Trophoblast cell (in vitro differentiated cells and primary cell): ENCODE measurements around the gene TIMD4.

Source experiments
- DNase-seq, 2 donors: peaks; one replicate each; pipeline ENCODE4 v3.0.0-alpha.2; 2016
- H2AFZ ChIP-seq: 2 replicates; pipeline ENCODE4 v1.6.1; 2013; ENCODE audit warnings: low read length, moderate library complexity, mild to moderate bottlenecking; ENCODE audit not compliant: insufficient read depth, poor library complexity
- H2AK5ac ChIP-seq: 2 replicates; pipeline ENCODE4 v1.6.1; 2013; ENCODE audit warnings: mild to moderate bottlenecking, low read length
- H2BK120ac ChIP-seq: 2 replicates; pipeline ENCODE4 v1.6.1; 2013; ENCODE audit warnings: low read length, mild to moderate bottlenecking, moderate library complexity; ENCODE audit not compliant: insufficient read depth, poor library complexity
- H2BK12ac ChIP-seq: 2 replicates; pipeline ENCODE4 v1.6.1; 2013; ENCODE audit warnings: mild to moderate bottlenecking, low read length, moderate library complexity
- H2BK5ac ChIP-seq: 2 replicates; pipeline ENCODE4 v1.6.1; 2013; ENCODE audit warnings: low read length, low read depth, moderate library complexity, mild to moderate bottlenecking; ENCODE audit not compliant: poor library complexity
- H3K14ac ChIP-seq: 2 replicates; pipeline ENCODE4 v1.6.1; 2013; ENCODE audit warnings: mild to moderate bottlenecking, low read length
- H3K18ac ChIP-seq: 2 replicates; pipeline ENCODE4 v1.6.1; 2013; ENCODE audit warnings: mild to moderate bottlenecking, low read length
- H3K23ac ChIP-seq: 2 replicates; pipeline ENCODE4 v1.6.1; 2013; ENCODE audit warnings: low read length
- H3K27ac ChIP-seq: 2 replicates; pipeline ENCODE4 v1.5.1; 2013; ENCODE audit warnings: low read depth, mild to moderate bottlenecking, inconsistent platforms, low read length, moderate library complexity
- H3K27me3 ChIP-seq: 2 replicates; pipeline ENCODE4 v1.6.1; 2013; ENCODE audit warnings: inconsistent platforms, mild to moderate bottlenecking, low read length, moderate library complexity; ENCODE audit not compliant: insufficient read depth
- H3K36me3 ChIP-seq, 2 experiments: 1 replicate in 1 of 2; 2 replicates in 1 of 2; pipeline ENCODE4 v1.6.1; 2013; ENCODE audit warnings: low read length in 2 of 2, mild to moderate bottlenecking in 2 of 2, moderate library complexity in 1 of 2; ENCODE audit not compliant: insufficient read depth in 2 of 2, control insufficient read depth in 1 of 2
- H3K4ac ChIP-seq: 2 replicates; pipeline ENCODE4 v1.6.1; 2013; ENCODE audit warnings: low read depth, mild to moderate bottlenecking, low read length, moderate library complexity
- H3K4me1 ChIP-seq, 2 experiments: 1 replicate in 1 of 2; 2 replicates in 1 of 2; pipeline ENCODE4 v1.6.1; 2013; ENCODE audit warnings: low read length in 2 of 2, mild to moderate bottlenecking in 2 of 2, moderate library complexity in 1 of 2; ENCODE audit not compliant: insufficient read depth in 2 of 2, control insufficient read depth in 1 of 2
- H3K4me2 ChIP-seq: 2 replicates; pipeline ENCODE4 v1.6.1; 2013; ENCODE audit warnings: inconsistent platforms, mild to moderate bottlenecking, low read length, moderate library complexity
- H3K4me3 ChIP-seq: 2 replicates; pipeline ENCODE4 v1.5.1; 2013; ENCODE audit warnings: mild to moderate bottlenecking, low read depth, low read length, inconsistent platforms
- H3K79me1 ChIP-seq: one replicate; pipeline ENCODE4 v1.6.1; 2013; ENCODE audit warnings: low read length
- H3K79me2 ChIP-seq: 2 replicates; pipeline ENCODE4 v1.6.1; 2013; ENCODE audit warnings: low read length, mild to moderate bottlenecking; ENCODE audit not compliant: control insufficient read depth, insufficient read depth, poor library complexity
- H3K9ac ChIP-seq: 2 replicates; pipeline ENCODE4 v1.6.1; 2013; ENCODE audit warnings: mild to moderate bottlenecking, low read length
- H3K9me3 ChIP-seq: 2 replicates; pipeline ENCODE4 v1.6.1; 2013; ENCODE audit warnings: low read depth, mild to moderate bottlenecking, control low read depth, inconsistent platforms, low read length; ENCODE audit not compliant: insufficient read depth
- H4K12ac ChIP-seq: 2 replicates; pipeline ENCODE4 v1.6.1; 2013; ENCODE audit warnings: low read depth, mild to moderate bottlenecking, low read length, moderate library complexity
- H4K8ac ChIP-seq: 2 replicates; pipeline ENCODE4 v1.6.1; 2013; ENCODE audit warnings: low read depth, mild to moderate bottlenecking, low read length, moderate library complexity
- H4K91ac ChIP-seq: one replicate; pipeline ENCODE4 v1.6.1; 2013; ENCODE audit warnings: low read depth, mild to moderate bottlenecking, low read length, moderate library complexity
- WGBS: extraction: QIAGEN DNeasy Blood & Tissue Kit; methylation state at CpG from one replicate; pipeline ENCODE4 v1.1.7; 2013; ENCODE audit warnings: missing lambda C conversion rate; ENCODE audit not compliant: insufficient read length, insufficient coverage; ENCODE audit errors: extremely low coverage; 5-methylcytosine and 5-hydroxymethylcytosine counted together

The TIMD4 gene

GRCh38 chr5:156918311-156918845 lies 44.6 kb downstream of the TIMD4 start:
- Histone ChIP-seq H3K14ac (no peak overlapping the region), H3K4me2 (no peak overlapping the region), H2BK120ac (no peak overlapping the region), H3K9me3 (no peaks in the 10 kb centered on the region), H3K79me1 (no peaks in the 10 kb centered on the region), H3K27me3 (no peaks in the 10 kb centered on the region), H4K91ac (no peak overlapping the region), H2BK5ac (no peak overlapping the region), H4K12ac (no peak overlapping the region), H2BK12ac (no peak overlapping the region), H3K23ac (no peak overlapping the region), H3K4me3 (no peak overlapping the region), H2AFZ (no peak overlapping the region), H3K79me2 (no peaks in the 10 kb centered on the region), H3K9ac (no peak overlapping the region), H3K27ac (no peak overlapping the region), H2AK5ac (no peak overlapping the region), H3K36me3 (no peaks in the 10 kb centered on the region), H4K8ac (no peak overlapping the region), H3K4ac (no peak overlapping the region), H3K18ac (no peak overlapping the region), H3K4me1 (peaks cover 0 to 3% of the 10 kb centered on the region in 2 experiments)
- DNase-seq: no peak
- no CpG with 5 or more reads among the region's 8 CpGs for WGBS

GRCh38 chr5:156914371-156914737 lies 48.7 kb downstream of the TIMD4 start:
- Histone ChIP-seq H3K36me3 (no peaks in the 10 kb centered on the region), H3K4me3 (no peak overlapping the region), H4K8ac (no peak overlapping the region), H4K91ac (no peak overlapping the region), H3K27me3 (no peaks in the 10 kb centered on the region), H3K27ac (no peak overlapping the region), H3K9me3 (no peaks in the 10 kb centered on the region), H3K4ac (no peak overlapping the region), H3K79me2 (no peaks in the 10 kb centered on the region), H3K79me1 (no peaks in the 10 kb centered on the region), H3K18ac (no peak overlapping the region), H2AFZ (no peak overlapping the region), H2AK5ac (no peak overlapping the region), H4K12ac (no peak overlapping the region), H3K4me1 (no peaks in the 10 kb centered on the region), H2BK5ac (no peak overlapping the region), H3K9ac (no peak overlapping the region), H3K23ac (no peak overlapping the region), H2BK120ac (no peak overlapping the region), H3K4me2 (no peak overlapping the region), H3K14ac (no peak overlapping the region), H2BK12ac (no peak overlapping the region)
- DNase-seq: no peak
- no CpG with 5 or more reads among the region's 2 CpGs for WGBS

GRCh38 chr5:156913719-156914370 lies 49.2 kb downstream of the TIMD4 start:
- Histone ChIP-seq H3K9me3 (no peaks in the 10 kb centered on the region), H3K9ac (no peak overlapping the region), H4K91ac (no peak overlapping the region), H3K4me3 (no peak overlapping the region), H3K4me1 (no peaks in the 10 kb centered on the region), H3K79me2 (no peaks in the 10 kb centered on the region), H2BK12ac (no peak overlapping the region), H3K4me2 (no peak overlapping the region), H3K27me3 (no peaks in the 10 kb centered on the region), H2BK5ac (no peak overlapping the region), H3K14ac (no peak overlapping the region), H3K27ac (no peak overlapping the region), H3K4ac (no peak overlapping the region), H2BK120ac (no peak overlapping the region), H2AFZ (no peak overlapping the region), H3K23ac (no peak overlapping the region), H3K79me1 (no peaks in the 10 kb centered on the region), H4K12ac (no peak overlapping the region), H4K8ac (no peak overlapping the region), H3K18ac (no peak overlapping the region), H2AK5ac (no peak overlapping the region), H3K36me3 (no peaks in the 10 kb centered on the region)
- WGBS: no CpG with 5 or more reads among the region's 5 CpGs
- no peak for DNase-seq

- DNase-seq: no peak
- no peak overlapping the region for H3K4ac ChIP-seq
- no peak overlapping the region for H2AFZ ChIP-seq
- no peaks in the 10 kb centered on the region for H3K79me1 ChIP-seq
- no peak overlapping the region for H2BK5ac ChIP-seq
- H3K79me2 ChIP-seq: no peaks in the 10 kb centered on the region
- H3K4me2 ChIP-seq: no peak overlapping the region
- no peaks in the 10 kb centered on the region for H3K27me3 ChIP-seq
- no CpG with 5 or more reads among the region's 3 CpGs for WGBS
- H3K9me3 ChIP-seq: no peaks in the 10 kb centered on the region
- no peak overlapping the region for H4K12ac ChIP-seq
- no peak overlapping the region for H3K14ac ChIP-seq
- no peak overlapping the region for H2AK5ac ChIP-seq
- no peak overlapping the region for H3K4me3 ChIP-seq
- no peak overlapping the region for H4K91ac ChIP-seq
- no peak overlapping the region for H2BK12ac ChIP-seq
- no peak overlapping the region for H3K27ac ChIP-seq
- H3K4me1 ChIP-seq: no peaks in the 10 kb centered on the region
- H3K36me3 ChIP-seq: no peaks in the 10 kb centered on the region
- H3K18ac ChIP-seq: no peak overlapping the region
- no peak overlapping the region for H3K23ac ChIP-seq
- no peak overlapping the region for H2BK120ac ChIP-seq
- no peak overlapping the region for H3K9ac ChIP-seq
- no peak overlapping the region for H4K8ac ChIP-seq
Observed at GRCh38 chr5:156913355-156913718, 49.7 kb downstream of the TIMD4 start.
